Stimulated activated CD8-positive, alpha-beta memory T cell treated with anti-CD3 and anti-CD28 coated beads, Interleukin-15, amount 100 ng/mL, for 1 hour (primary cell): ENCODE data around the gene SLC16A3.
"Not testable (repeated sequence)": the region's sequence is repeated elsewhere in the genome, so short reads cannot be mapped to it uniquely, and the experiment has no call there.

ENCODE experiments used
- DNase-seq: peaks from one replicate; pipeline ENCODE4 v3.0.0-alpha.2; 2020; ENCODE audit warnings: low read depth

Gene SLC16A3

GRCh38 chr17:82204831-82205719 lies 23.8 kb upstream of the SLC16A3 start:
- no peak for DNase-seq

GRCh38 chr17:82205720-82206508 lies 22.9 kb upstream of the SLC16A3 start:
- DNase-seq, result no peak

- not testable (repeated sequence) for DNase-seq
Observed at GRCh38 chr17:82210655-82211054, 18.2 kb upstream of the SLC16A3 start.

GRCh38 chr17:82212331-82213250 lies 16.3 kb upstream of the SLC16A3 start, which contains the start of gene CCDC57:
Gene CCDC57 (minus strand): TSS chr17:82212842. CDS start chr17:82201944, 10,898 bp downstream.
- DNase-seq, result no peak

- DNase-seq, result no peak
Observed at GRCh38 chr17:82213251-82214011, 15.4 kb upstream of the SLC16A3 start.

GRCh38 chr17:82214012-82214628 lies 14.7 kb upstream of the SLC16A3 start:
- DNase-seq, result no peak

- no peak for DNase-seq
Observed at GRCh38 chr17:82215095-82215971, 13.5 kb upstream of the SLC16A3 start.

- DNase-seq, result no peak
Observed at GRCh38 chr17:82215972-82216300, 12.9 kb upstream of the SLC16A3 start.

- DNase-seq, result no peak
Observed at GRCh38 chr17:82216301-82217119, 12.3 kb upstream of the SLC16A3 start.

GRCh38 chr17:82217120-82217529 lies 11.7 kb upstream of the SLC16A3 start:
- DNase-seq, result no peak

- DNase-seq, result no peak
Observed at GRCh38 chr17:82217530-82218204, 11.2 kb upstream of the SLC16A3 start.

GRCh38 chr17:82218349-82219075 lies 10.3 kb upstream of the SLC16A3 start:
- no peak for DNase-seq

- DNase-seq, result no peak
Observed at GRCh38 chr17:82219083-82219482, 9.8 kb upstream of the SLC16A3 start.

- DNase-seq, result no peak
Observed at GRCh38 chr17:82219753-82220709, 8.8 kb upstream of the SLC16A3 start.

GRCh38 chr17:82221341-82221902 lies 7.4 kb upstream of the SLC16A3 start:
- no peak for DNase-seq

GRCh38 chr17:82222816-82223215 lies 6.0 kb upstream of the SLC16A3 start:
- no peak for DNase-seq
